Measurements from ENCODE around the gene PGS1. TPM values are rescaled to one million over a fixed set of nuclear protein-coding genes. Genes with fewer than 3 reads are reported as not detected.

Gene PGS1
- total and polyA plus RNA-seq, 2 donors from 2014 or later: 15.6 to 65.4 TPM

- FAIRE-seq (no peak), DNase-seq (peak in 1 of 5 donors; percentile 34)
- Histone ChIP-seq H3K9ac (ENCODE audit: low read length in 3 of 3) (no peak overlapping the region), H3K27me3 (ENCODE audit: control insufficient read depth, insufficient read depth, low read length) (no peaks in the 10 kb centered on the region), H3K36me3 (ENCODE audit: control insufficient read depth in 2 of 3, insufficient read depth in 3 of 3, low read length in 3 of 3) (peaks cover 0 to 6% (median 0%) of the 10 kb centered on the region in 3 donors), H3K27ac (ENCODE audit: low read depth in 2 of 2, low read length in 2 of 2) (peak overlapping the region in 1 of 2 donors; percentile 52), H3K4me3 (ENCODE audit: low read length in 3 of 3) (no peak overlapping the region), H3K9me3 (ENCODE audit: control insufficient read depth in 2 of 3, insufficient read depth in 1 of 3, low read length in 3 of 3) (no peaks in the 10 kb centered on the region), H3K4me1 (ENCODE audit: control insufficient read depth in 2 of 3, insufficient read depth in 2 of 3, low read depth in 1 of 3, low read length in 3 of 3) (peaks cover 0 to 7% (median 4%) of the 10 kb centered on the region in 3 donors)
- intact Hi-C loops (cut with DNase I): no loop called here
- no peak for TF ChIP-seq CTCF (IDR thresholded peaks at IDR 0.05; ENCODE audit: borderline replicate concordance, extremely low read depth, insufficient read depth)
Observed at GRCh38 chr17:78375401-78376151, 2.9 kb upstream of the PGS1 start.

- H3K4me3 ChIP-seq (ENCODE audit: low read length in 3 of 3): no peak overlapping the region
- H3K36me3 ChIP-seq (ENCODE audit: control insufficient read depth in 2 of 3, insufficient read depth in 3 of 3, low read length in 3 of 3): peaks cover 0 to 11% (median 0%) of the 10 kb centered on the region in 3 donors
- no peak overlapping the region for H3K9ac ChIP-seq (ENCODE audit: low read length in 3 of 3)
- H3K4me1 ChIP-seq (ENCODE audit: control insufficient read depth in 2 of 3, insufficient read depth in 2 of 3, low read depth in 1 of 3, low read length in 3 of 3): peaks cover 0 to 7% (median 6%) of the 10 kb centered on the region in 3 donors
- H3K27me3 ChIP-seq (ENCODE audit: control insufficient read depth, insufficient read depth, low read length): no peaks in the 10 kb centered on the region
- no peak for DNase-seq
- peak overlapping the region in 1 of 2 donors; percentile 52 for H3K27ac ChIP-seq (ENCODE audit: low read depth in 2 of 2, low read length in 2 of 2)
- TF ChIP-seq CTCF (IDR thresholded peaks at IDR 0.05; ENCODE audit: borderline replicate concordance, extremely low read depth, insufficient read depth): no peak
- FAIRE-seq: no peak
- no peaks in the 10 kb centered on the region for H3K9me3 ChIP-seq (ENCODE audit: control insufficient read depth in 2 of 3, insufficient read depth in 1 of 3, low read length in 3 of 3)
- intact Hi-C loops (cut with DNase I): no loop called here
Observed at GRCh38 chr17:78376161-78376560, 2.3 kb upstream of the PGS1 start.

- peak overlapping the region; percentile 67 to 92 (median 71) for H3K9ac ChIP-seq (ENCODE audit: low read length in 3 of 3)
- H3K27ac ChIP-seq (ENCODE audit: low read depth in 2 of 2, low read length in 2 of 2): peak overlapping the region; percentile 83 to 88
- peak overlapping the region; percentile 80 to 94 (median 86) for H3K4me3 ChIP-seq (ENCODE audit: low read length in 3 of 3)
- TF ChIP-seq CTCF (IDR thresholded peaks at IDR 0.05; ENCODE audit: borderline replicate concordance, extremely low read depth, insufficient read depth): no peak
- FAIRE-seq (no peak), DNase-seq (no peak)
- intact Hi-C loops (cut with DNase I): no loop called here
- H3K9me3 ChIP-seq (ENCODE audit: control insufficient read depth in 2 of 3, insufficient read depth in 1 of 3, low read length in 3 of 3): no peaks in the 10 kb centered on the region
- no peaks in the 10 kb centered on the region for H3K27me3 ChIP-seq (ENCODE audit: control insufficient read depth, insufficient read depth, low read length)
- peaks cover 0 to 13% (median 0%) of the 10 kb centered on the region in 3 donors for H3K36me3 ChIP-seq (ENCODE audit: control insufficient read depth in 2 of 3, insufficient read depth in 3 of 3, low read length in 3 of 3)
- H3K4me1 ChIP-seq (ENCODE audit: control insufficient read depth in 2 of 3, insufficient read depth in 2 of 3, low read depth in 1 of 3, low read length in 3 of 3): peaks cover 0 to 17% (median 15%) of the 10 kb centered on the region in 3 donors
Observed at GRCh38 chr17:78377858-78378224, 608 bp upstream of the PGS1 start.

Data from kidney (tissue), 14 donors.